ENCODE results near the gene SBDS. TPM values are rescaled to one million over a fixed set of nuclear protein-coding genes. Genes with fewer than 3 reads are reported as not detected.

SBDS gene
- total RNA-seq, 1 experiment from 2014 or later: 25.5 TPM

DNA sequence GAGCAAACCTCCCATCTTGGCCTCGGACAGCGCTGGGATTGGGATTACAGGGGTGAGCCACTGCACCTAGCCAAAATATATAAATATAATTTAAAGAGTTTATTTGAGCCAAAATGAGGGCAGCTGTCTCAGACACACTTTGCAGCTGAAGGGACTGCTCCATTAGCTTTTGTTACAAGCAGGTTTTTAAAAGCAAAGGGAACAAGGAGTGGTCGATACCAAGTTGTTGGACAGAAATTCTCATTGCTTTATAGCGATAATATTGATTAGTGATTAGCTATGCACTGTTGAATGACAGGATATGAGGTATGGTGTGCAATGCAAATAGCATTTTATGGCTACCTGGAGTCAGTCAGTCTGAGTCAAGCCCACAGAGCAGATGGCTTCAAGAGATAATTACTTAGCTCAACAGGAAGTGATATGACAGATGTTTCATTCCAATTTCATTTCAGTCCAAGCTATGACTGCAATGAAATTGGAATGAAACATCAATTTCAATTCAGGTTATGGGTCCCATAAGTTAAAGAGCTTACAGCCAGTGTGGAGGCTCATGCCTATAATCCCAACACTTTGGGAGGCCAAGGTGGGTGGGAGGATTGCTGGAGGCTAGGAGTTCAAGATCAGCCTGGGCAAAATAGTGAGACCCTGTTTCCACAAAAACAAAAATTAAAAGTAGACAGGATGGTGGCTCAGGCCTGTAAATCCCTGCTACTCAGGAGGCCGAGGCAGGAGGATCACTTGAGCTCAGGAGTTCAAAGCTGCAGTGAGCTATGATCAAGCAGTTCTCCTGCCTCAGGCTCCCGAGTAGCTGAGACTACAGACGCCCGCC, 24.4 kb upstream of the SBDS start (continued):
- TF ChIP-seq, protein P1, sequence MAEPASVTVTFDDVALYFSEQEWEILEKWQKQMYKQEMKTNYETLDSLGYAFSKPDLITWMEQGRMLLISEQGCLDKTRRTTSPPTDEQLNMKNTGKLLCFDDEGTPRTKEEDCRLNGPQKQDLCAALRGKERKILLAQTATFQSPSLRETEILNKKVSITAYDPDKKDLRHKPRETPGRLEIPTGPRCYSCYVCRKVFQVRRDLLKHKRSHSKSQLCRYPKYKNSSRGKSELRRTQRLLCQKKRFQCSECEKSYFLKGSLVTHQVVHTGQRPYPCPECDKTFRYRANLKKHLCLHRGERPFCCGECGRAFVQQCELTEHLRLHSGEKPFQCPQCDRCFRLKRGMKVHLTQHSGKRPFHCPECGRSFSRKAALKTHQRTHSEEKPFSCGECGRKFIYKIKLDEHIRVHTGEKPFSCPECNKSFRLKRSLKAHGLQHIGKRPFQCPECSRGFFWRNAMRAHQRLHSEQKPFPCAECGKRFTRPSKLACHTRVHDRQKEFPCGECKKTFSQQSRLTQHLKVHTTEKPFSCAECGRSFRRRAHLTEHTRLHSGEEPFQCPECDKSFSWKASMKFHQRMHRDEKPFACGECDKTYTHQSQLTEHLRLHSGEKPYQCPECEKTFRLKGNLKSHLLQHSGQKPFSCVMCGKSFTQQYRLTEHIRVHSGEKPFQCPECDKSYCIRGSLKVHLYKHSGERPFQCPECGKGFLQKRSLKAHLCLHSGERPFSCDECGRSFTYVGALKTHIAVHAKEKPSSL (CRISPR knock-in tag; conservative IDR thresholded peaks at IDR 0.05): no peak
- TF ChIP-seq JUN (CRISPR knock-in tag; IDR thresholded peaks at IDR 0.05) (no peak), FOXP1 (CRISPR knock-in tag; IDR thresholded peaks at IDR 0.05; ENCODE audit: borderline replicate concordance) (no peak), STAT6 (CRISPR knock-in tag; conservative IDR thresholded peaks at IDR 0.05; ENCODE audit: low read depth) (no peak), NR2C2 (CRISPR knock-in tag; IDR thresholded peaks at IDR 0.05) (no peak), ELF4 (CRISPR knock-in tag; IDR thresholded peaks at IDR 0.05; ENCODE audit: low read depth) (no peak), RELA (CRISPR knock-in tag; IDR thresholded peaks at IDR 0.05; ENCODE audit: borderline replicate concordance) (no peak), ZNF219 (CRISPR knock-in tag; IDR thresholded peaks at IDR 0.05; ENCODE audit: borderline replicate concordance) (no peak), USF2 (CRISPR knock-in tag; IDR thresholded peaks at IDR 0.05) (no peak)
- TF ChIP-seq, protein P2, sequence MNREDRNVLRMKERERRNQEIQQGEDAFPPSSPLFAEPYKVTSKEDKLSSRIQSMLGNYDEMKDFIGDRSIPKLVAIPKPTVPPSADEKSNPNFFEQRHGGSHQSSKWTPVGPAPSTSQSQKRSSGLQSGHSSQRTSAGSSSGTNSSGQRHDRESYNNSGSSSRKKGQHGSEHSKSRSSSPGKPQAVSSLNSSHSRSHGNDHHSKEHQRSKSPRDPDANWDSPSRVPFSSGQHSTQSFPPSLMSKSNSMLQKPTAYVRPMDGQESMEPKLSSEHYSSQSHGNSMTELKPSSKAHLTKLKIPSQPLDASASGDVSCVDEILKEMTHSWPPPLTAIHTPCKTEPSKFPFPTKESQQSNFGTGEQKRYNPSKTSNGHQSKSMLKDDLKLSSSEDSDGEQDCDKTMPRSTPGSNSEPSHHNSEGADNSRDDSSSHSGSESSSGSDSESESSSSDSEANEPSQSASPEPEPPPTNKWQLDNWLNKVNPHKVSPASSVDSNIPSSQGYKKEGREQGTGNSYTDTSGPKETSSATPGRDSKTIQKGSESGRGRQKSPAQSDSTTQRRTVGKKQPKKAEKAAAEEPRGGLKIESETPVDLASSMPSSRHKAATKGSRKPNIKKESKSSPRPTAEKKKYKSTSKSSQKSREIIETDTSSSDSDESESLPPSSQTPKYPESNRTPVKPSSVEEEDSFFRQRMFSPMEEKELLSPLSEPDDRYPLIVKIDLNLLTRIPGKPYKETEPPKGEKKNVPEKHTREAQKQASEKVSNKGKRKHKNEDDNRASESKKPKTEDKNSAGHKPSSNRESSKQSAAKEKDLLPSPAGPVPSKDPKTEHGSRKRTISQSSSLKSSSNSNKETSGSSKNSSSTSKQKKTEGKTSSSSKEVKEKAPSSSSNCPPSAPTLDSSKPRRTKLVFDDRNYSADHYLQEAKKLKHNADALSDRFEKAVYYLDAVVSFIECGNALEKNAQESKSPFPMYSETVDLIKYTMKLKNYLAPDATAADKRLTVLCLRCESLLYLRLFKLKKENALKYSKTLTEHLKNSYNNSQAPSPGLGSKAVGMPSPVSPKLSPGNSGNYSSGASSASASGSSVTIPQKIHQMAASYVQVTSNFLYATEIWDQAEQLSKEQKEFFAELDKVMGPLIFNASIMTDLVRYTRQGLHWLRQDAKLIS (CRISPR knock-in tag; IDR thresholded peaks at IDR 0.05; ENCODE audit: borderline replicate concordance): no peak
- TF ChIP-seq, protein P3, sequence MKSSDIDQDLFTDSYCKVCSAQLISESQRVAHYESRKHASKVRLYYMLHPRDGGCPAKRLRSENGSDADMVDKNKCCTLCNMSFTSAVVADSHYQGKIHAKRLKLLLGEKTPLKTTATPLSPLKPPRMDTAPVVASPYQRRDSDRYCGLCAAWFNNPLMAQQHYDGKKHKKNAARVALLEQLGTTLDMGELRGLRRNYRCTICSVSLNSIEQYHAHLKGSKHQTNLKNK (CRISPR knock-in tag; IDR thresholded peaks at IDR 0.05): no peak

GRCh38 chr7:67018940-67019339, 23.6 kb upstream of the SBDS start:
- Mint-ChIP-seq H3K4me1 (no peaks in the 10 kb centered on the region), H3K9me3 (no peaks in the 10 kb centered on the region), H3K27ac (no peak overlapping the region), H3K27me3 (ENCODE audit: low read depth) (no peaks in the 10 kb centered on the region), H3K4me3 (no peak overlapping the region), H3K36me3 (peaks cover 50% of the 10 kb centered on the region)
- ATAC-seq (no peak), DNase-seq (ENCODE audit: low spot score) (no peak)
- CTCF ChIA-PET: no interaction called here
- POLR2A ChIA-PET: no interaction called here
- TF ChIP-seq, protein P4, sequence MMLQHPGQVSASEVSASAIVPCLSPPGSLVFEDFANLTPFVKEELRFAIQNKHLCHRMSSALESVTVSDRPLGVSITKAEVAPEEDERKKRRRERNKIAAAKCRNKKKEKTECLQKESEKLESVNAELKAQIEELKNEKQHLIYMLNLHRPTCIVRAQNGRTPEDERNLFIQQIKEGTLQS (CRISPR knock-in tag; conservative IDR thresholded peaks at IDR 0.05): no peak
- TF ChIP-seq FOXJ3 (CRISPR knock-in tag; IDR thresholded peaks at IDR 0.05; ENCODE audit: borderline replicate concordance) (no peak), E2F1 (CRISPR knock-in tag; IDR thresholded peaks at IDR 0.05) (no peak), CBFB (CRISPR knock-in tag; IDR thresholded peaks at IDR 0.05; ENCODE audit: low read depth) (no peak), ZNF671 (CRISPR knock-in tag; IDR thresholded peaks at IDR 0.05) (no peak), CDX4 (CRISPR knock-in tag; IDR thresholded peaks at IDR 0.05; ENCODE audit: borderline replicate concordance) (no peak), STAT6 (CRISPR knock-in tag; conservative IDR thresholded peaks at IDR 0.05; ENCODE audit: low read depth) (no peak), ZNF423 (CRISPR knock-in tag; IDR thresholded peaks at IDR 0.05) (no peak), KAT7 (CRISPR knock-in tag; IDR thresholded peaks at IDR 0.05; ENCODE audit: borderline replicate concordance) (no peak), ZNF232 (CRISPR knock-in tag; IDR thresholded peaks at IDR 0.05) (no peak)

All from WTC11 (cell line).